ENCODE data around the gene MARK3. TPM values are rescaled to one million over a fixed set of nuclear protein-coding genes. Genes with fewer than 3 reads are reported as not detected.

MARK3 gene
- total RNA-seq, 2 experiments from 2014 or later: 78.6 to 81.4 TPM

GRCh38 chr14:103372552-103373304 is 12.5 kb upstream of the MARK3 start:
- DNase-seq: no peak
- ChIA-PET POLR2A (interaction anchor here (0.6 kb wide), 1 partner anchor 316 kb away, joined by 4 read pairs; no protein-coding TSS in a partner anchor), CTCF (interaction anchor here (1.2 to 1.5 kb wide), 2 partner anchors 12 to 39 kb away, joined by 4 read pairs; partner anchors contain the start of gene MARK3)
- H3K27ac Mint-ChIP-seq: no peak overlapping the region
- no peak overlapping the region for H3K4me3 Mint-ChIP-seq
- no peaks in the 10 kb centered on the region for H3K36me3 Mint-ChIP-seq (ENCODE audit: low read depth)
- no peaks in the 10 kb centered on the region for H3K9me3 Mint-ChIP-seq
- peaks cover 7% of the 10 kb centered on the region for H3K27me3 Mint-ChIP-seq
- H3K4me1 Mint-ChIP-seq: peaks cover 4% of the 10 kb centered on the region

GRCh38 chr14:103374121-103374520 is 11.1 kb upstream of the MARK3 start:
- ChIA-PET CTCF (interaction anchor here (0.6 kb wide), 1 partner anchor 891 kb away, joined by 3 read pairs; no protein-coding TSS in a partner anchor), POLR2A (no interaction called here)
- DNase-seq: no peak
- Mint-ChIP-seq H3K36me3 (ENCODE audit: low read depth) (no peaks in the 10 kb centered on the region), H3K4me1 (peaks cover 4% of the 10 kb centered on the region), H3K27me3 (peaks cover 7% of the 10 kb centered on the region), H3K27ac (no peak overlapping the region), H3K4me3 (no peak overlapping the region), H3K9me3 (no peaks in the 10 kb centered on the region)

GRCh38 chr14:103377522-103378037 is 7.6 kb upstream of the MARK3 start:
- CTCF ChIA-PET: interaction anchor here (0.5 to 3.0 kb wide), 6 partner anchors 10 to 60 kb away, joined by 3 to 13 read pairs (median 3); partner anchors contain the start of gene EIF5

GRCh38 chr14:103378038-103378854 is 7.0 kb upstream of the MARK3 start:
- CTCF ChIA-PET: interaction anchor here (0.5 to 3.0 kb wide), 7 partner anchors 13 to 274 kb away, joined by 3 to 13 read pairs (median 3); partner anchors contain the start of gene EIF5
- Mint-ChIP-seq H3K4me1 (peaks cover 9% of the 10 kb centered on the region), H3K27me3 (peaks cover 12% of the 10 kb centered on the region), H3K27ac (no peak overlapping the region), H3K4me3 (no peak overlapping the region), H3K36me3 (ENCODE audit: low read depth) (no peaks in the 10 kb centered on the region), H3K9me3 (no peaks in the 10 kb centered on the region)
- DNase-seq: no peak
- POLR2A ChIA-PET: no interaction called here

More at GRCh38 chr14:103377522-103378037, 7.6 kb upstream of the MARK3 start:
- Mint-ChIP-seq H3K4me3 (no peak overlapping the region), H3K36me3 (ENCODE audit: low read depth) (no peaks in the 10 kb centered on the region), H3K27ac (no peak overlapping the region), H3K9me3 (no peaks in the 10 kb centered on the region), H3K4me1 (peaks cover 6% of the 10 kb centered on the region), H3K27me3 (peaks cover 12% of the 10 kb centered on the region)
- POLR2A ChIA-PET: no interaction called here
- no peak for DNase-seq

GRCh38 chr14:103380719-103381377 is 4.4 kb upstream of the MARK3 start:
- no peak for DNase-seq
- Mint-ChIP-seq H3K4me3 (no peak overlapping the region), H3K9me3 (no peaks in the 10 kb centered on the region), H3K36me3 (ENCODE audit: low read depth) (no peaks in the 10 kb centered on the region), H3K27me3 (peaks cover 4% of the 10 kb centered on the region), H3K4me1 (peaks cover 14% of the 10 kb centered on the region), H3K27ac (no peak overlapping the region)
- CTCF ChIA-PET: interaction anchor here (0.8 to 1.1 kb wide), 3 partner anchors 10 to 29 kb away, joined by 3 to 4 read pairs (median 3); no protein-coding TSS in a partner anchor
- POLR2A ChIA-PET: no interaction called here

- CTCF ChIA-PET: interaction anchor here (0.7 to 1.5 kb wide), 2 partner anchors 9 to 15 kb away, joined by 3 read pairs; no protein-coding TSS in a partner anchor
- POLR2A ChIA-PET: no interaction called here
- H3K9me3 Mint-ChIP-seq: no peaks in the 10 kb centered on the region
Measured at GRCh38 chr14:103382376-103382775, 2.8 kb upstream of the MARK3 start.

GRCh38 chr14:103384450-103385151 is 614 bp upstream of the MARK3 start:
- POLR2A ChIA-PET: interaction anchor here (0.5 kb wide), 1 partner anchor 287 kb away, joined by 3 read pairs; no protein-coding TSS in a partner anchor
- DNase-seq: no peak
- CTCF ChIA-PET: interaction anchor here (0.5 to 1.6 kb wide), 5 partner anchors 9 to 41 kb away, joined by 3 to 4 read pairs (median 3); no protein-coding TSS in a partner anchor
- H3K4me3 Mint-ChIP-seq: peak overlapping the region; percentile 90
- peak overlapping the region; percentile 94 for H3K27ac Mint-ChIP-seq
- no peaks in the 10 kb centered on the region for H3K9me3 Mint-ChIP-seq
- peaks cover 13% of the 10 kb centered on the region for H3K36me3 Mint-ChIP-seq (ENCODE audit: low read depth)
- peaks cover 4% of the 10 kb centered on the region for H3K27me3 Mint-ChIP-seq
- peaks cover 33% of the 10 kb centered on the region for H3K4me1 Mint-ChIP-seq

More at GRCh38 chr14:103382376-103382775, 2.8 kb upstream of the MARK3 start:
- Mint-ChIP-seq H3K27me3 (peaks cover 4% of the 10 kb centered on the region), H3K4me1 (peaks cover 18% of the 10 kb centered on the region), H3K36me3 (ENCODE audit: low read depth) (peaks cover 10% of the 10 kb centered on the region), H3K27ac (no peak overlapping the region), H3K4me3 (no peak overlapping the region)
- DNase-seq: no peak

- H3K27me3 Mint-ChIP-seq: no peaks in the 10 kb centered on the region
- CTCF ChIA-PET: interaction anchor here (1.2 to 1.6 kb wide), 2 partner anchors 11 to 114 kb away, joined by 3 read pairs; no protein-coding TSS in a partner anchor
- POLR2A ChIA-PET: no interaction called here
- H3K9me3 Mint-ChIP-seq: no peaks in the 10 kb centered on the region
- peak overlapping the region; percentile 97 for H3K4me3 Mint-ChIP-seq
- peak; percentile 41 for DNase-seq
- peaks cover 38% of the 10 kb centered on the region for H3K4me1 Mint-ChIP-seq
- H3K27ac Mint-ChIP-seq: peak overlapping the region; percentile 96
- peaks cover 13% of the 10 kb centered on the region for H3K36me3 Mint-ChIP-seq (ENCODE audit: low read depth)
Measured at GRCh38 chr14:103385929-103386712, 906 bp downstream of the MARK3 start.

GRCh38 chr14:103386713-103387329 is 1.6 kb downstream of the MARK3 start:
- ChIA-PET CTCF (interaction anchor here (1.1 to 1.8 kb wide), 3 partner anchors 13 to 282 kb away, joined by 3 to 4 read pairs (median 4); no protein-coding TSS in a partner anchor), POLR2A (no interaction called here)

GRCh38 chr14:103388664-103389063 is 3.4 kb downstream of the MARK3 start:
- Mint-ChIP-seq H3K27ac (no peak overlapping the region), H3K4me1 (peaks cover 40% of the 10 kb centered on the region), H3K27me3 (no peaks in the 10 kb centered on the region), H3K4me3 (no peak overlapping the region), H3K9me3 (no peaks in the 10 kb centered on the region), H3K36me3 (ENCODE audit: low read depth) (peaks cover 13% of the 10 kb centered on the region)
- DNase-seq: no peak
- POLR2A ChIA-PET: no interaction called here
- CTCF ChIA-PET: interaction anchor here (1.8 kb wide), 1 partner anchor 11 kb away, joined by 4 read pairs; no protein-coding TSS in a partner anchor

More at GRCh38 chr14:103386713-103387329, 1.6 kb downstream of the MARK3 start:
- H3K9me3 Mint-ChIP-seq: no peaks in the 10 kb centered on the region
- peaks cover 13% of the 10 kb centered on the region for H3K36me3 Mint-ChIP-seq (ENCODE audit: low read depth)
- peaks cover 38% of the 10 kb centered on the region for H3K4me1 Mint-ChIP-seq
- no peak for DNase-seq
- peak overlapping the region; percentile 96 for H3K27ac Mint-ChIP-seq
- H3K27me3 Mint-ChIP-seq: no peaks in the 10 kb centered on the region
- peak overlapping the region; percentile 97 for H3K4me3 Mint-ChIP-seq
